ENCODE results near the gene TRMT61A. TPM values are rescaled to one million over a fixed set of nuclear protein-coding genes. Genes with fewer than 3 reads are reported as not detected.

TRMT61A gene
- polyA plus RNA-seq, 1 donor from 2014 or later: 8.2 TPM

- Histone ChIP-seq H3K27ac (ENCODE audit: low read length) (no peak overlapping the region), H3K4me3 (ENCODE audit: low read length) (no peak overlapping the region), H3K9me3 (ENCODE audit: low read length) (no peaks in the 10 kb centered on the region), H3K9ac (ENCODE audit: low read length) (no peak overlapping the region), H3K4me2 (ENCODE audit: low read length) (no peak overlapping the region), H2AFZ (ENCODE audit: low read depth, low read length) (no peak overlapping the region), H3K9me2 (ENCODE audit: insufficient read depth, low read length) (no peaks in the 10 kb centered on the region), H3F3A (ENCODE audit: insufficient read depth, low read length, poor library complexity, severe bottlenecking) (no peaks in the 10 kb centered on the region), H4K20me1 (ENCODE audit: insufficient read depth) (no peaks in the 10 kb centered on the region), H3K27me3 (ENCODE audit: insufficient read depth, low read depth, low read length) (no peaks in the 10 kb centered on the region), H3K79me2 (replicated peaks; ENCODE audit: insufficient read depth, low read length) (peaks cover 28% of the 10 kb centered on the region), H3K36me3 (ENCODE audit: insufficient read depth, low read length) (peaks cover 11% of the 10 kb centered on the region)
- no peak for TF ChIP-seq CTCF (IDR thresholded peaks at IDR 0.05; ENCODE audit: poor library complexity, severe bottlenecking)
- TF ChIP-seq TAF1 (IDR thresholded peaks at IDR 0.05; ENCODE audit: low read depth): no peak
- TF ChIP-seq REST (IDR thresholded peaks at IDR 0.05; ENCODE audit: borderline replicate concordance): no peak
- TF ChIP-seq SMC3 (conservative IDR thresholded peaks at IDR 0.05; ENCODE audit: poor library complexity): no peak
- TF ChIP-seq EP300 (conservative IDR thresholded peaks at IDR 0.05; ENCODE audit: poor library complexity, severe bottlenecking): no peak
- TF ChIP-seq RAD21 (conservative IDR thresholded peaks at IDR 0.05): no peak
- TF ChIP-seq EZH2 (IDR thresholded peaks at IDR 0.05; ENCODE audit: borderline replicate concordance, insufficient read depth, low read length, poor library complexity, severe bottlenecking): no peak
- TF ChIP-seq POLR2AphosphoS5 (IDR thresholded peaks at IDR 0.05): no peak
- TF ChIP-seq MXI1 (conservative IDR thresholded peaks at IDR 0.05; ENCODE audit: poor library complexity, severe bottlenecking): no peak
These were observed 45.1 kb downstream of the TRMT61A start for GRCh38 chr14:103574104-103574503.

GRCh38 chr14:103574707-103575285, 45.8 kb downstream of the TRMT61A start:
- Histone ChIP-seq H3K4me2 (ENCODE audit: low read length) (no peak overlapping the region), H2AFZ (ENCODE audit: low read depth, low read length) (no peak overlapping the region), H3K9ac (ENCODE audit: low read length) (no peak overlapping the region), H3K4me3 (ENCODE audit: low read length) (no peak overlapping the region), H3K9me3 (ENCODE audit: low read length) (no peaks in the 10 kb centered on the region), H3K9me2 (ENCODE audit: insufficient read depth, low read length) (no peaks in the 10 kb centered on the region), H3K27me3 (ENCODE audit: insufficient read depth, low read depth, low read length) (no peaks in the 10 kb centered on the region), H3K79me2 (replicated peaks; ENCODE audit: insufficient read depth, low read length) (peaks cover 28% of the 10 kb centered on the region), H3K27ac (ENCODE audit: low read length) (no peak overlapping the region), H4K20me1 (ENCODE audit: insufficient read depth) (no peaks in the 10 kb centered on the region), H3F3A (ENCODE audit: insufficient read depth, low read length, poor library complexity, severe bottlenecking) (no peaks in the 10 kb centered on the region), H3K36me3 (ENCODE audit: insufficient read depth, low read length) (peaks cover 11% of the 10 kb centered on the region)
- TF ChIP-seq MXI1 (conservative IDR thresholded peaks at IDR 0.05; ENCODE audit: poor library complexity, severe bottlenecking): no peak
- TF ChIP-seq RAD21 (conservative IDR thresholded peaks at IDR 0.05): no peak
- no peak for TF ChIP-seq CTCF (IDR thresholded peaks at IDR 0.05; ENCODE audit: poor library complexity, severe bottlenecking)
- TF ChIP-seq REST (IDR thresholded peaks at IDR 0.05; ENCODE audit: borderline replicate concordance): no peak
- TF ChIP-seq SMC3 (conservative IDR thresholded peaks at IDR 0.05; ENCODE audit: poor library complexity): no peak
- no peak for TF ChIP-seq EZH2 (IDR thresholded peaks at IDR 0.05; ENCODE audit: borderline replicate concordance, insufficient read depth, low read length, poor library complexity, severe bottlenecking)
- TF ChIP-seq EP300 (conservative IDR thresholded peaks at IDR 0.05; ENCODE audit: poor library complexity, severe bottlenecking): no peak
- TF ChIP-seq POLR2AphosphoS5 (IDR thresholded peaks at IDR 0.05): no peak
- TF ChIP-seq TAF1 (IDR thresholded peaks at IDR 0.05; ENCODE audit: low read depth): no peak

Measured in neural cell (in vitro differentiated cells).